Left kidney (tissue), 2 donors: ENCODE data around the gene CNTNAP2. TPM values are rescaled to one million over a fixed set of nuclear protein-coding genes. Genes with fewer than 3 reads are reported as not detected.

Source experiments
- DNase-seq: peaks from one replicate; pipeline ENCODE4 v3.0.0-alpha.2; 2013
- polyA plus RNA-seq: library from polyadenylated mRNA; unstranded; fragments of 120-200 nt; gene quantifications from one replicate; pipeline ENCODE4 v1.2.1, GENCODE V29; 2013; ENCODE audit not compliant: insufficient read length

Gene CNTNAP2
- polyA plus RNA-seq, 1 donor, result 26.4 TPM

- no peak for DNase-seq
Measured at GRCh38 chr7:147251751-147252325, 1135.2 kb downstream of the CNTNAP2 start.

- no peak for DNase-seq
Measured at GRCh38 chr7:147261693-147262092, 1145.1 kb downstream of the CNTNAP2 start.

GRCh38 chr7:147265528-147265927 lies 1148.9 kb downstream of the CNTNAP2 start:
- DNase-seq, result no peak

- DNase-seq, result no peak
Measured at GRCh38 chr7:147276106-147276505, 1159.5 kb downstream of the CNTNAP2 start.

GRCh38 chr7:147276783-147277370 lies 1160.3 kb downstream of the CNTNAP2 start:
- DNase-seq, result no peak

DNA sequence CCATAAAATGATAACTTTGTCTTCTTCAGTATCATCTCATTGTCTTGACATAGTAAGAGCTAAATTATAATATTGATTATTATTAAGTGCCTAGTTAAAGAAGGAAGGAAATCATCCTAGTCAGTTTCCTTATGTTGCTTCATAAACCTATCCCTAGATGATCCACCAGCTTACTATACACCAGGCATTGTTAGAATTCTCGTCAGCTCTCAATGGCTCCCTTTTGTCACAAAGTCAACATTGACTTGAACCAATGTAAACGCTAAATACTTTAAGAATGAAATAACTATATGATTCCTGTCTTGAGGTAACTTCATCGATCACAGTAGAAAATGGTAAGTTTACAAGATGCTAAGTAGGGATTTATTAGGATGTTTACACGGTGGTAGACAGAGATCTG lies 1162.9 kb downstream of the CNTNAP2 start:
- DNase-seq, result no peak

DNA sequence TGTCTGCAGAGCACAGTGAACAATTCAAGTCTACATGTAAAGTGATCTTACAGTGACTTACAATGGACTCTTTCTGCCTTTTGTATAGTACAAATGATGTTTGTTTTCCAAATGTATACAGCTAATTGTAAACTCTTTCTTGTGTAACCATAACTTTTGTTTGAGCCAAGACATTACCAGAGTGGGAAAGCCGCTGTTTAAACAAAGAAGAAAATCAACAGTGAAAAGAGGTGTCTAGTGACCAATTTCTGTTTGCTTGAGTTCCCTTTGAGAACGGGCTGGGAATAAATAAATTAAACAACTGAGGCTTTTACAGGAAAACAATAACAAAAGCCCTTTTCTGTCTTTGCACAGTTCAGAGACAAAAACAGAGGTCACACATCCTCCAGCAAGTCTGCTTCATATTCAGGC lies 1163.4 kb downstream of the CNTNAP2 start:
- DNase-seq, result no peak

- DNase-seq, result no peak
Measured at GRCh38 chr7:147282204-147282603, 1165.6 kb downstream of the CNTNAP2 start.

DNA sequence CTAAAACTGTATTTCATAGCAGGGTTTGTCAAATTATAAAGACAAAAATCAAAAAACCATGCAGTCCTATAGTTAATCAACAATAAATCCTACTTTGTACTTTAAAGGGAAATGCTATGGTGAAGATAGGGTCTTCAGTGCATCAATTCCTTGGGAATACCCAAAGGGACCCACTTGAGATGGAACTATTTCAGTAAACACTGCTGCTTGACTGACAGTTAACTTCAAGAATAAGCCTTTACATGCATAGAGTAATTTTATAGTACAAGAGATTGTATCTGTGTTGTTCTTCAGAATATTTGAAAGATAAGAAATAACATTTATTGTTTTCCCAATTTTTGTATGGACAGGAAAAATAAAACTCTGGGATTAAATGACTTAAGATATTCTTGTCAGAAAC lies 1179.6 kb downstream of the CNTNAP2 start:
- no peak for DNase-seq

DNA sequence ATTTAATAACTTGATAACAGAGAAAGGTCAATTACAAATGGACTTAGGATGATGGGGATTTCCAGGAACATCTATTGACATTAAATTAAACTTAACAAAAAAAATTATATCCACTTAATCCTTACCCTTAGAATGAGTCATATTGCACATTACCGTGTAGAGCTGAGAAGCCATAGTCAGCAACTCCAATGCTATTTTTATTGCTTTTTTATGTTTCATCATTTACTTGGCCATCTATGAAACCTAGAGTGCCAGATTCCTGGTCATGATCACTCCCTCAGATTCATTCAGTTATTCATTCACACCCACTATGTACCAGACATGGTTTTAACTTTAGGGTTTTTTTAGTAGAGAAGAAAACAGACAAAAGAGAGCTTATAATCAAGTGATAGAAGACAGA lies 1180.4 kb downstream of the CNTNAP2 start:
- DNase-seq, result no peak

DNA sequence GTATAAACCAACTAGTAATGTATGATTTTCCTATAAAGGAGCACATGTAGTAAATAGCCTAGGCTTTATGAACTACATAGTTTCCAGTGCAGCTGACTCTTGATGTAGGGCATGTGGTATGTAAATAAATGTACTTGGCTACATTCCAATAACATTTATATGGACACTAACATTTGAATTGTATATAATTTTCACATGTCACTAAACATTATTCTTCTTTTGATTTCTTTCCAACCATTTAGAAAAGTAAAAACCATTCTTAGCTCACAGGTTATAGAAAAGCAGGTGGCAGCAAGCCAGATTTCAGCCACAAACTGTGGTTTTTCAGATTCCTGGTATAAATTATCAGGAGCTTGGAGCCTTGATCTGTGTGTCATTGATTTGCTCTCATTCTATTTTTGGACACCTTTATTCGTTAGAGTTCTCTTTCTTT lies 1182.0 kb downstream of the CNTNAP2 start:
- DNase-seq, result peak; percentile 3

- DNase-seq, result no peak
Measured at GRCh38 chr7:147300293-147300692, 1183.7 kb downstream of the CNTNAP2 start.

DNA sequence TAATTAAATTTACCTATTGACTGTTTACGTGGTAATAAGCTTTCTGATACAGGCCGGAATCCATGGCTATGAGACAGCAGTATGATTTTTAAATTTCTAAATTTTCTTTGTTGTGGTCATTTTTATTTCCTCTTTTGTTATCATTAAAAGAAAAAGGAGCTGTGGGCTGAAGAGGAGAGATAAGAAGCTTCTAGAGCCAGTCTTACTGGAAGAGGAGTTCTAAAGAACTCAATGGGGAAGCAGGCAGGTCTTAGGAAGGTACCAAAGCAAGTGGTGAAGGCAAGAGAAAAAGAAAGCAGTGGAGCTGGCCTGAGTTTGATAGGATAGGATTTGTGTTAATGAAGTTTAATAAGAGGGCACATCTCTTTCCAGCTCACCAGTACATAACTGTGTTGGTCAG lies 1187.8 kb downstream of the CNTNAP2 start:
- DNase-seq, result no peak

DNA sequence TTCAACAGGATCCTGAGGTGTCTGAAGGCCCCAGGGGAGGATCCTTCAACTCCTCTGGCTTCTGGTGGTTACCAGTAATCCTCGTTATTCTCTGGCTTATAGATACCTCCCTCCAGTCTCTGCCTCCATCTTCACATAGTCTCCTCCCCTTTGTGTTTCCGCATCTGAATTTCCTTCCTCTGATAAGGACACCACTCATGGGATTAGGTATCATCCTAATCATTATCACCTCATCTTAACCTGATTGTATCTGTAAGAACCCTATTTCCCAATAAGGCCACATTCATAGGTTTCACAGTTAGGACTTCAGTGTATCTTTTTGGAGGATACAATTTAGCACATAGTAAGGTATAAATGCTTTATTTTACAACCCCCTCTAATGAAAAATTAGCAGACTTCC lies 1189.2 kb downstream of the CNTNAP2 start:
- no peak for DNase-seq

DNA sequence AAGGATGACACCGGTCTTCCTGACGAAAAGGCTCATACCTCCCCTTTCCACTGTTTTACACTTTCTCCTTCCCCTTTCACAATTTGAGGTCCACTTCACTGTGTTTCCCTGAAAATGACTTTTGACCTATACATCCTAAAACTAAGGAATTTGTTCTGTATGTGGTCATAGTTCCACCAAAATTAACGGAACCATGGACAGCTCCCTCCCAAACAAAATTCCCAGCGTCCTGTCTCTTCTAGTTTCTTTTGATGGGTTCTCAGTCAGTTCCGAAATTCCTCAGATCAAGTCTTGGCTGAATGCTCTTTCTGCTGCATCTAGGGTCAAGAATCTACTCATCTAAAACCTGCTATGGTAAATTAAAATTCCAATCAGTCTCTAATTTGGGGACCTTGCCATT lies 1191.9 kb downstream of the CNTNAP2 start:
- peak; percentile 18 for DNase-seq

GRCh38 chr7:147311336-147311735 lies 1194.7 kb downstream of the CNTNAP2 start:
- DNase-seq, result no peak

GRCh38 chr7:147321504-147321903 lies 1204.9 kb downstream of the CNTNAP2 start:
- DNase-seq, result no peak

GRCh38 chr7:147332988-147333387 lies 1216.4 kb downstream of the CNTNAP2 start:
- no peak for DNase-seq

DNA sequence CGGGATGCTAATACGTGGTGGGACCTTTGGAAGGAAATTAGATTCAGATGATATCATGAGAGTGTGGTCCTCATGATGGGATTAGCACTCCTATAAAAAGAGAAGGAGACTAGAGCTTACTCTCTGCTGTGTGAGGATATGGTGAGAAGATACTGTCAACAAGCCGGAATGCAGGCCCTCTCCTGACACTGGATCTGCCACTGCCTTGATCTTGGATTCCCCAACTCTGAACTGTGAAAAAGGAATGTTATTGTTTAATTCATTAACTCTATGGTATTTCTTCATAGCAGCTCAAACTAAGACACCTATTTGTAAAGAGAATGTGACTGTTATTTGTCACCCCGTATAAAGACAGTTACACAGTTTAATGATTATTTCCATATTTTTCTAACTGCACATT lies 1246.5 kb downstream of the CNTNAP2 start:
- no peak for DNase-seq

DNA sequence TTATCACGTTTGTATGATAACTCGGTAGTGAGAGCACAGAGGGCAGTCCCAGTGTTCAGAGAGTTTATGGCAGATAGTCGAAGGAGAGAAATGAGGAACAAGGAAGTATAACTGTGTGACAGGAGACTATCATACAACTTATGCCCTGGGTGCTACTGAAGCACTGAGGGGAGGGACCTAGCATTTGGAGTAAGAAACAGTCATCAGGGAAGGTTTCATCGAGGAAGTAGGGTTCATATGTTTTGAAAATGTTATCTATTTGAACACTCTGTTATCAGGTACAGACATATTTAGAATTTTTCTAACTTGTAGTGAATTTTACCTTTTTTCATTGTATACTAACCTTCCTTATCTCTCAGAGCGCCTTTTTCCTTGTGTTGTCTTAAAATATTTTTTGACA lies 1259.6 kb downstream of the CNTNAP2 start:
- no peak for DNase-seq

GRCh38 chr7:147380926-147381325 lies 1264.3 kb downstream of the CNTNAP2 start:
- no peak for DNase-seq

DNA sequence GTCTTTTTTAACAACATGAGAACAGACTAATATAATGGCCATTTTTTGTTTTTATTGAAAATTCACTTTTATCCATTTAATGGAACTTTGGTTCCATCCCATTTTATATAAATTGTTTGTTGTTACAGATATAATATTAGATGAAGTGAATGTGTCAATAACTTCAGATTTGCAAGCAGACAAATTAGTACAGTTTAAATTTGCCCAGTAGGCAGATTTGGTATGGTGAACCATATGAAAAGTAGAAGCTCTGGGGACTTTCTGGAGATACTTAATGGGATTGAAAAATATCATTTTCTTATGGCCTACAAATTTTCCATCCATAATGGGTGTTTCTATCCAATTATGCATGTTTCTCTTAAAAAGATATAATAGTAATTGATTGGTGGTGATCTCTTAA lies 1277.7 kb downstream of the CNTNAP2 start:
- no peak for DNase-seq

- no peak for DNase-seq
Measured at GRCh38 chr7:147400221-147400689, 1283.7 kb downstream of the CNTNAP2 start.

- DNase-seq, result no peak
Measured at GRCh38 chr7:147400925-147401324, 1284.3 kb downstream of the CNTNAP2 start.
